Measurements from ENCODE around the gene TSG101. TPM values are rescaled to one million over a fixed set of nuclear protein-coding genes. Genes with fewer than 3 reads are reported as not detected.

Gene TSG101
- total and polyA plus RNA-seq, 2 experiments from 2014 or later, result 59.4 to 102 TPM

- no peaks in the 10 kb centered on the region for H4K20me1 ChIP-seq (replicated peaks; ENCODE audit: insufficient read depth)
- H3K9me2 ChIP-seq (ENCODE audit: insufficient read depth), result no peaks in the 10 kb centered on the region
- H3K4me2 ChIP-seq, result no peak overlapping the region
- peaks cover 2% of the 10 kb centered on the region for H3K27me3 Mint-ChIP-seq (ENCODE audit: insufficient read depth, low read depth, poor library complexity)
- no peaks in the 10 kb centered on the region for H3K79me2 ChIP-seq (replicated peaks; ENCODE audit: insufficient read depth)
- DNase-seq (ENCODE audit: low spot score) (no peak), ATAC-seq (no peak)
- H3K4me3 Mint-ChIP-seq, result no peak overlapping the region
- H3K4me3 ChIP-seq, result no peak overlapping the region
- H3K4me1 Mint-ChIP-seq, result no peaks in the 10 kb centered on the region
- no peaks in the 10 kb centered on the region for H3K36me3 Mint-ChIP-seq (ENCODE audit: low read depth)
- no peak overlapping the region for H3K27ac ChIP-seq (ENCODE audit: low read depth)
- TF ChIP-seq NANOG (IDR thresholded peaks at IDR 0.05; ENCODE audit: borderline replicate concordance), result no peak
- TF ChIP-seq CTCF (conservative IDR thresholded peaks at IDR 0.05; ENCODE audit: low read depth in 2 of 2), result no peak
- no peak for TF ChIP-seq EZH2 (IDR thresholded peaks at IDR 0.05; ENCODE audit: low read depth, unreplicated experiment)
- no peak for TF ChIP-seq EZH2phosphoT487 (IDR thresholded peaks at IDR 0.05; ENCODE audit: unreplicated experiment)
- TF ChIP-seq STAT1 (IDR thresholded peaks at IDR 0.05; ENCODE audit: unreplicated experiment), result no peak
- TF ChIP-seq CREB1 (CRISPR knock-in tag; IDR thresholded peaks at IDR 0.05; ENCODE audit: low read depth), result no peak
- no peak for TF ChIP-seq REST (IDR thresholded peaks at IDR 0.05; ENCODE audit: unreplicated experiment)
- no peak for TF ChIP-seq ETS1 (IDR thresholded peaks at IDR 0.05)
- no peak overlapping the region for H2AFZ ChIP-seq
- no peak overlapping the region for H3K27ac Mint-ChIP-seq
- no peaks in the 10 kb centered on the region for H3K36me3 ChIP-seq (ENCODE audit: insufficient read depth)
- H3K27me3 ChIP-seq (ENCODE audit: insufficient read depth), result no peaks in the 10 kb centered on the region
- H3K9me3 Mint-ChIP-seq, result no peaks in the 10 kb centered on the region
- no peaks in the 10 kb centered on the region for H3K4me1 ChIP-seq (ENCODE audit: insufficient read depth)
- H3F3A ChIP-seq (replicated peaks; ENCODE audit: low read depth), result no peaks in the 10 kb centered on the region
Observed at GRCh38 chr11:18463439-18463838, 63.3 kb downstream of the TSG101 start.

GRCh38 chr11:18461909-18462308 is 64.8 kb downstream of the TSG101 start:
- no peak for DNase-seq (ENCODE audit: low spot score)
- Histone ChIP-seq H3K4me2 (no peak overlapping the region), H3K79me2 (replicated peaks; ENCODE audit: insufficient read depth) (no peaks in the 10 kb centered on the region), H2AFZ (no peak overlapping the region), H3K4me1 (ENCODE audit: insufficient read depth) (no peaks in the 10 kb centered on the region), H3K9me2 (ENCODE audit: insufficient read depth) (no peaks in the 10 kb centered on the region), H3K27ac (ENCODE audit: low read depth) (no peak overlapping the region), H4K20me1 (replicated peaks; ENCODE audit: insufficient read depth) (no peaks in the 10 kb centered on the region), H3K36me3 (ENCODE audit: insufficient read depth) (no peaks in the 10 kb centered on the region), H3F3A (replicated peaks; ENCODE audit: low read depth) (no peaks in the 10 kb centered on the region), H3K27me3 (ENCODE audit: insufficient read depth) (no peaks in the 10 kb centered on the region), H3K4me3 (no peak overlapping the region)
- ATAC-seq, result no peak
- H3K36me3 Mint-ChIP-seq (ENCODE audit: low read depth), result no peaks in the 10 kb centered on the region
- H3K4me3 Mint-ChIP-seq, result no peak overlapping the region
- H3K27ac Mint-ChIP-seq, result no peak overlapping the region; the same call in 1 of the 2 replicates
- H3K9me3 Mint-ChIP-seq, result no peaks in the 10 kb centered on the region
- peaks cover 2% of the 10 kb centered on the region for H3K27me3 Mint-ChIP-seq (ENCODE audit: insufficient read depth, low read depth, poor library complexity)
- H3K4me1 Mint-ChIP-seq, result no peaks in the 10 kb centered on the region
- TF ChIP-seq ZNF331 (CRISPR knock-in tag; IDR thresholded peaks at IDR 0.05; ENCODE audit: low read depth) (no peak), CTCF (conservative IDR thresholded peaks at IDR 0.05; ENCODE audit: low read depth in 2 of 2) (no peak), STAT1 (IDR thresholded peaks at IDR 0.05; ENCODE audit: unreplicated experiment) (no peak), EZH2phosphoT487 (IDR thresholded peaks at IDR 0.05; ENCODE audit: unreplicated experiment) (no peak), CREB1 (CRISPR knock-in tag; IDR thresholded peaks at IDR 0.05; ENCODE audit: low read depth) (no peak)
